ENCODE measurements around the gene RNASE2.
A peak's percentile ranks its signal among the peaks of the same experiment; 100 is the strongest.
"Not testable (repeated sequence)": the region's sequence is repeated elsewhere in the genome, so short reads cannot be mapped to it uniquely, and the experiment has no call there.

The RNASE2 gene

DNA sequence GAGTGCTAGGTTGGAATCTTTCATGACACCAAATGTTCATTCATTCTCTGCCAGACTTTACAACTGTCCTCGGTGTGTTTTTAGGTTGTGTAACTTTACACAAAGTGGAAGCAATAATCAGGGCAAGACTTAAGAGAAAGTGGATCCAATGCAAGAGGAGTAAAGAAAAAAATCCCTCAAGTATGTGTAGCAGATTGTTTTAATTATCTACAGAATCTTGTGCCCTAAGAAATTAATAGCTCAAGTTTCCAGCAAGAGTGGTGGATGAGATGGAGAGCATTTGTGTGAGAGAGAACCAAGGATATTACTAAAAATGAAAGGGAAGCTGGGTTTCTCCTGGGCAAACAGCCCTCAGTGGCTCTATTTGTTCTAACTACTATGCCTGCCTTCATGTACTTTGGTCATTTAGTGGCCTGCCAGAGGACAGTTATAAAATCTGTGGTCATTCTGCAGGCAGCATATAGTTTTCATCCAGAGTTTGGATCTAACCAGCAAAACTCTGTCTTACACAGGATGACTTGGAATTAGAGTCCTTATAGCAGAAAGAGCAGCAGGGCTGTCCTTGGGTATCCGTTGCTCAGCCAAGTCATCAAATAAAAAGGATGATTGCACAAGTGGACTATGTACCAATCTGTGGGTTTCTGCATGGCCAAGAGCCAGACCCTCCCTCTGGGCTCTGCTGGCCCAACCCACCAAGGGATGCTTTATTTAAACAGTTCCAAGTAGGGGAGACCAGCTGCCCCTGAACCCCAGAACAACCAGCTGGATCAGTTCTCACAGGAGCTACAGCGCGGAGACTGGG is at the start of gene RNASE2:
Gene RNASE2, plus strand, starts transcription at position 752 of the 802 bp plus-strand sequence. CDS start 285 bp downstream, outside the sequence.
- DNase-seq, result not testable (repeated sequence)

DNA sequence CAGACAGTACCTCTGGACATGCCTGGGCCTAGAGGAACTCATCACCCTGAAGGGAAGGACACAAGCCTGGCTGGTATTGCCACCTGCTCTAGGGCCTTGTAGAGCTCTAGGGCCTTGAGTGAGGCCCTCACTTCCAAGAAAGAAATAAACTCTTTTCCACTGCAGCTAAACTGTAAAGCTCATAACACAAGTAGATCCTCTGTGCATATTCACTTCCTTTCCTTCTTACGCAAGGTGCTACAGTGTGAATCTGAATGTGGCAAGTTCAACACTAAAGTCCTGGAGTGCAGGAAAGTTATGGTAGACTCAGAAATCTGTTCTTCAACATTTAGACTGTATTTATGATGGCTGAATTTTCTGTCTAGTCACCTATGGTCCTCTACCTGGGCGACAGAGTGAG is 49.6 kb upstream of the RNASE2 start:
- DNase-seq, result no peak

GRCh38 chr14:20907214-20907613 is 48.1 kb upstream of the RNASE2 start:
- no peak for DNase-seq

DNA sequence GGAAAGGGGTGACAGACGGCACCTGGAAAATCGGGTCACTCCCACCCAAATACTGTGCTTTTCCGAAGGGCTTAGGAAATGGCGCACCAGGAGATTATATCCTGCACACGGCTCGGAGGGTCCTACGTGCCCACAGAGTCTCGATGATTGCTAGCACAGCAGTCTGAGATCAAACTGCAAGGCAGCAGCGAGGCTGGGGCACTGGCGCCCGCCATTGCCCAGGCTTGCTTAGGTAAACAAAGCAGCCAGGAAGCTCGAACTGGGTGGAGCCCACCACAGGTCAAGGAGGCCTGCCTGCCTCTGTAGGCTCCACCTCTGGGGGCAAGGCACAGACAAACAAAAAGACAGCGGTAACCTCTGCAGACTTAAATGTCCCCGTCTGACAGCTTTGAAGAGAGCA is 44.5 kb upstream of the RNASE2 start:
- DNase-seq, result not testable (repeated sequence)

GRCh38 chr14:20919038-20919756 is 36.1 kb upstream of the RNASE2 start:
- DNase-seq, result not testable (repeated sequence)

- DNase-seq, result not testable (repeated sequence)
Observed at GRCh38 chr14:20923766-20924297, 31.5 kb upstream of the RNASE2 start.

DNA sequence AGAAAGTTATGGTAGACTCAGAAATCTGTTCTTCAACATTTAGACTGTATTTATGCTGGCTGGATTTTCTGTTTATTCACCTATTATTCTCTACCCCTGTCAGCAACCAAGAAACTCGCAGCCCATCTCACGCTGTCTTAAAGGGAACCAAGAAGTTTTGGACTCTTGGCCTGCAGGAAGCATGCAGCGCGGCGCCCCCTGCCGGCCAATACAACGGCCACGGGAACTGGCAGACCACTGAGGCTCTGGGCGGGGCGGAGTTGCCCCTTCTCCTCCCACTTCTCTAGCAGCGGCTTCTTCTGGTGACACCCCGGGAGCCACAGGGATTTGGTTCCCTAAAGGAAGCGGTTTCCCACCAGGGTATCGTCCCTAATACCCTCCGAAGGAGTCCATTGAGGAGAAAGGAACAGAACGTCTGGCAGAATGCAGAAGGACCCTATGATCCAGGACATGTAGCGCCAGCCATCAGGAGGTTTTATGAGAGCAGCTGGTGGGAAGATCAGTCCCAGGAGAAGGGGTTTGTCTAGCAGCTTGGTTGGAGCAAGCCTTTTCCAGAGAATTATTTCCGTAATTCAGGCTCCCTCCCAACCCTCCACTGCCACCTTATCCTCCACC is 21.0 kb upstream of the RNASE2 start:
- no peak for DNase-seq

DNA sequence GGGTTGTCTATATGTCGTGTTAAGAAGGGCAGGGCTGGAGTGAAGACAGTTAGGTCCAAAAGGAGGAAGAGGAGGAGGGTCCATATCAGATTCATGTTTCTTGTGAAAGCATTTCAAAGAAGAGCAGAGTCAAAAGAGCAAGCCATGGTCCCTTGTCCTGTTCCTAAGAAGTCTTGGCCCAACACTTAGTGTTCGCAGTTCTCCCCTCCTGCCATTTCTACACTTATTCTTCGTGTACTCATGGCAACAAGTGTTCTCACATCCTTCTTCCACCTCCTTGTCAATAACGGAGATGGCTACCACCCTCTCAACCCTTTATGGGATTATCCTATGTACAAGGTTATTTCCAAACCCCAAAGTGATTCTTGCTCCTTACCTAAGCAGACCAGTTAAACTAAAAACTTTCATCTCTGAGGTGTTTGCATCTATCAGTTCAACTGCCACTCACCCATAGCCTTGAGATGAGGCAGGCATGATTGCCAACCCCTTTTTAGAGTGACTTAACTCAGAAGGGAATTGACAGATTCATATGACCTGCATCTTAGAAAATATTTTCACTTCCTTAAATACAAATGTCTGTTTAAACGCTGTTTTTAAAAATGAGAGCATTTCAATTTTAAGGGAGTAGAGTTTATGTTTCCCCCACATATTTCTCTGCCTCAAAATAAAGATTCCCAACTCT is 19.8 kb upstream of the RNASE2 start:
- no peak for DNase-seq

DNA sequence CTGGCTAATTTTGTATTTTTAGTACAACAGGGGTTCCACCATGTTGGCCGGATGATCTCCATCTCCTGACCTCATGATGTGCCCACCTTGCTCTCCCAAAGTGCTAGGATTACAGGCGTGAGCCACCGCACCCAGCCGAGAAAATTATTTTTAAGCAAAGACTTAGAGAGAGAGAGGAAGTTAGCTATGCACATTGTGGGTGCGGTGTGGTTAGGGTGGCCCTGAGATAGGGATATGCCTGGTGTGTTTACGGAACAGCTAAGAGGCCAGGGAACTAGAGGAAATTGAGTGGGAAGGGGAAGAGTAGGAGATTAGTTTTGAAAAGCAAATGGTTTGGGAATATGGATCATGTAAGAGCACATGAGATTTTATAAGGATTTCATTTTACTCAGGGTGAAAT is 10.1 kb upstream of the RNASE2 start:
- not testable (repeated sequence) for DNase-seq

GRCh38 chr14:20946707-20947106 is 8.6 kb upstream of the RNASE2 start:
- not testable (repeated sequence) for DNase-seq

DNA sequence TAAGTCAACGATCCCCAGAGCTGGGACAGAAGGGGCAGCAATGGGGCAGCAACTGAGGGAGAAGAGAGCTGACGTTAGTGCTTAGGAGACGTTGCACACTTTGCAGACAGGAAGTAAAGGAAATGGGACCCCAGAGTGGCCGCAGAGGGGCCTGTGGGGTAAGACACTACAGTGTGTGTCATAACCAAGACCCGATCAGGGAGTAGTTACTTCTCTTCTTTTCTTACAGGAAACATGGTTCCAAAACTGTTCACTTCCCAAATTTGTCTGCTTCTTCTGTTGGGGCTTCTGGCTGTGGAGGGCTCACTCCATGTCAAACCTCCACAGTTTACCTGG is 219 bp downstream of the RNASE2 start:
- not testable (repeated sequence) for DNase-seq

DNA sequence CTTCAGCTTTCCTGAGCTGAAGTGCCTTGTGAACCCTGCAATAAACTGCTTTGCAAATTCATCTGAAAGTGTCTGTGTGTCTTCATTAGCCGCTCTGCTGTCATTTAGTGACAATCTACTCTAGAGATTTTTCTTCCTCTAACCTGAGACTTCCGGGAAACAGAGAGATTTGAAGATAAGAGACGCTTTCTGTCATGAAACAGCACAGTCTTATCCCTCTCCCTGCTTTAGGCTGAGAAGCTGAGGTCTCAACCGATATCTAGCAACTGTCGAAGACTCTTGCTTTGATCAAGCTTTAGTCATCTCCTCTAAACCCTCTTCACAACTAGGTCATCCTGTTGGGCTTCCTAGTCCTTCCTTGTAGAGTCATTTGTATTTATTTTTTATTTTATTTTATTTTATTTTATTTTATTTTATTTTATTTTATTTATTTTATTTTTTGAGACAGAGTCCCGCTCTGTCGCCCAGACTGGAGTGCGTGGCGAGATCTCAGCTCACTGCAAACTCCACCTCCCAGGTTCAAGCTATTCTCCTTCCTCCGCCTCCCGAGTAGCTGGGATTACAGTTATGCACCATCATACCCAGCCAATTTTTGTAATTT is 1.2 kb downstream of the RNASE2 start:
- no peak for DNase-seq

GRCh38 chr14:20958946-20959345 is 3.7 kb downstream of the RNASE2 start:
- DNase-seq, result not testable (repeated sequence)

DNA sequence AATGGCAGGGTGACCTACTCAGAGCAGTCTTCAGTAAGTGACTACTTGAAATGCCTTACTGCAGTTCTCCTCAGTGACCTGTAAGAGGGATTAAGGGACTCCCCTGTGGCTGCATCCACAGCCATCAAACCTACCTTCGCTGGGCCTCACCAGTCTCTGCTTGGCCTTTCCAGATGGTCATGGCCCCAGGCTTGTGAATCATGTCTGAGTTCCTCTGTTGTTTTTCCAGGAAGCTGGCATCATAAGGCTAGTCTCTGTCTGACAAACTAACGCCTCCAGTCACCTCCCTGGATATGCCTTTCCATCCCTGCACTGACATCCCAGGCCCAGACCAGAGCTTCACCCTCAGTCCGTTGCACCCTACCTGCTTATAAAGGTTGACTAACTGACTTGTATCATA is 14.0 kb downstream of the RNASE2 start:
- no peak for DNase-seq

GRCh38 chr14:20970647-20970982 is 15.3 kb downstream of the RNASE2 start:
- no peak for DNase-seq

DNA sequence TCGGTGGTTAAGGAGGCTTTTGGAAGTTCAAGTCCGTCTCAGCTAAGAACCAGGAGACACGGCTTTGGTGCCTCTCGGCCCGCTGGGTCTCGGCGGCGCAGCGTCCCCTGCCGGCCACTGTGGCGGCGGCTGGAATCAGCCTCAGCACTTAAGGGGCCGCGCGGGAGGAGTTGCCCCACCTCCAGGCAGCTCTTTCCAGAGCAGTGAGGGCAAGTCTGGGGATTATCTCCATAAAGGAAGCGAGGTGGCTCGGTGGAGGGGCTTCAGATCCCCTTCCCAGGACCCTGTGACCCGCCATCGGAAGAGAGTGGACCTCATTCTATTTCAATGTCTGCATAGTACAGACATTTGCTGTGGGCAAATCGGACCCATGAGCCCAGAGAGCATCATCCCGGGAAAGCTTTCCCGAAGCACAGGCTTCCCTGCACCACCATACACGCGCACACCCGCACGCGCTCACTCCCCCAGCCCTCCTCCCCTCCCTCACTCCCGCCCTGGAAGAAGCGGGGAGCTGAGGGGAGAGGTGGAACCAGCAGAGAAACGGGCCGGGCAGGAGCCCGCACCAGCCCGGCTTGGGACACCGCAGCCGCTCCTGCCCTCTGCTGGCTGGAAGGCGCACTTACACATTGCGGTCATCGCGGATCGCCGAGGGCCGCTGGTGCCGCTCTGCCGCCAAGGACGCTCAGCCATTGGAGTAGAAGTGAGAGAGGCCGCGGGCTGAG is 15.9 kb downstream of the RNASE2 start:
- DNase-seq, result peak; percentile 89

DNA sequence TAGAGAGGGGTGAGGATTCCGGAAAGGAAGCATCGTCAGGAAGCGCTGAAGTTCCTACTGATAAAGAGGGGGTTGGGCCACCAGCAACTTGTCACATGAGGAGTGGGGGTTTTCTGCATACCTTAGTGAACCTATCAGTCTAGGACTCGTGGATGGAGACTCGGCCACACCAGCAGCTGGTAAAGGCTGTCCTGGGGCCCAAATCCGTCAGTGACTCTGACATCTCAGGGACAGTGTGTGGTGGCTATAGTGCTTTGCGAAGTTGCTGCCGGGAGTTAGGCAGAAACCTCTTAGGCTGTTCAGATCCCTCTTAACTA is 16.4 kb downstream of the RNASE2 start:
- DNase-seq, result no peak

DNA sequence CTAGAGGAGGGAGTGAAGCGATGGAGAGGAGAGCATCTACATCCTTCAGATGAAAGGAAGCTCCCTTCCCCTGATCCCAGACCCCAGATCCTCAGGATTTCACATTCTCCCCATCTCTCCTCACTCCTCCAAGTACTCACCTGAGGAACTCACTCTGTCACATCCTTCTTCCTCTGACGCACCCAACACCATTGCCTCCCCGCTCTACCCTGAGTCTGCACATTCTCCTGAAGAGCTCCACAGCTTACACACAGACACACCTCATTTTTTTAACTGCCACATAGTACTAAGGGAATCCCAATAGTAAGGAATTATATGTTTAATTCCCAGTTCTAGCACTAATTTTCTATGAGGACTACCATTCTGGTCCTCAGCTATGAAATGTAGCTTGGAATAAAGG is 18.2 kb downstream of the RNASE2 start:
- no peak for DNase-seq

DNA sequence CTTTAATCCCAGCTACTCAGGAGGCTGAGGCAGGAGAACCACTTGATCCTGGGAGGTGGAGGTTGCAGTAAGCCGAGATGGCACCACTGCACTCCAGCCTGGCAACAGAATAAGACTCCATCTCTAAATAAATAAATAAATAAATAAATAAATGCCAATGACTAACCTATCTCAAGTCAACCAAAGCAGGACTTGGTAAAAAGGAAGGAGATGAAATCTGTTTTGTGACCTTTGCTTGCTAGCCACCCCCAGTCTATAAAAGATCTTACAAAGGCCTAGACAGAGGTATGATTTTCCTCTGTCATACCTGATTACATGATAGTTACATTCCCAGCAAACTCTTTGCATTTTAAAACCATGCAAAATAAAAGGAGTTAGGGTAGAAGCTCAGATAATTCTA is 21.0 kb downstream of the RNASE2 start:
- DNase-seq, result no peak

- no peak for DNase-seq
Observed at GRCh38 chr14:20978687-20979086, 23.4 kb downstream of the RNASE2 start.

DNA sequence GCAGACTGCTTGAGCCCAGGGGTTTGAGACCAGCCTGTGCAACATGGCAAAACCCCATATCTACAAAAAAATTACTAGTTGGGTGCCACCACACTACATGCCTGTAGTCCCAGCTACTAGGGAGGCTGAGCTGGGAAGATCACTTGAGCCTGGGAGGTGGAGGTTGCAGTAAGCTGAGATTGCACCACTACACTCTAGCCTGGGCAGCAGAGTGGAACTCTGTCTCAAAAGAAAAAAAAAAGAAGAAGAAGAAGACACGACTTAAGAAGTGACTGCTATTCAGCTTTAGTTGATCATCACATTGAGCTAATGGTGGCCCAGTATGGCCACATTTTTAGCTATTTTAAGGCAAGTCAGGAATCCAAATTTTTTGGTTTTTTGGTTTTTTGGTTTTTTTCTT is 25.6 kb downstream of the RNASE2 start:
- no peak for DNase-seq

- DNase-seq, result no peak
Observed at GRCh38 chr14:20982646-20983369, 27.5 kb downstream of the RNASE2 start.

Data from NCI-H2171 treated with DMSO at 0.1 percent for 48 hours (cell line).